ENCODE results near the gene C10orf105.

C10orf105 gene

GRCh38 chr10:71751515-71752224 is 32.1 kb upstream of the C10orf105 start:
- no peak for DNase-seq (ENCODE audit: low spot score)

- no peak for DNase-seq (ENCODE audit: low spot score)
Measured at GRCh38 chr10:71750986-71751385, 31.4 kb upstream of the C10orf105 start.

- DNase-seq (ENCODE audit: low spot score): no peak
Measured at GRCh38 chr10:71750124-71750841, 30.7 kb upstream of the C10orf105 start.

- no peak for DNase-seq (ENCODE audit: low spot score)
Measured at GRCh38 chr10:71749396-71749795, 29.8 kb upstream of the C10orf105 start.

- DNase-seq (ENCODE audit: low spot score): peak; percentile 83
Measured at GRCh38 chr10:71748671-71749191, 29.2 kb upstream of the C10orf105 start.

- DNase-seq (ENCODE audit: low spot score): peak; percentile 59
Measured at GRCh38 chr10:71747551-71748523, 28.3 kb upstream of the C10orf105 start.

- no peak for DNase-seq (ENCODE audit: low spot score)
Measured at GRCh38 chr10:71747039-71747531, 27.5 kb upstream of the C10orf105 start.

- no peak for DNase-seq (ENCODE audit: low spot score)
Measured at GRCh38 chr10:71746344-71747037, 26.9 kb upstream of the C10orf105 start.

GRCh38 chr10:71745664-71746250 is 26.2 kb upstream of the C10orf105 start:
- no peak for DNase-seq (ENCODE audit: low spot score)

- no peak for DNase-seq (ENCODE audit: low spot score)
Measured at GRCh38 chr10:71744897-71745663, 25.5 kb upstream of the C10orf105 start.

GRCh38 chr10:71743866-71744265 is 24.3 kb upstream of the C10orf105 start:
- no peak for DNase-seq (ENCODE audit: low spot score)

- no peak for DNase-seq (ENCODE audit: low spot score)
Measured at GRCh38 chr10:71743089-71743838, 23.7 kb upstream of the C10orf105 start.

GRCh38 chr10:71742301-71743088 is 22.9 kb upstream of the C10orf105 start:
- no peak for DNase-seq (ENCODE audit: low spot score)

GRCh38 chr10:71741671-71742070 is 22.1 kb upstream of the C10orf105 start:
- no peak for DNase-seq (ENCODE audit: low spot score)

- no peak for DNase-seq (ENCODE audit: low spot score)
Measured at GRCh38 chr10:71741029-71741428, 21.5 kb upstream of the C10orf105 start.

GRCh38 chr10:71740069-71740653 is 20.6 kb upstream of the C10orf105 start:
- no peak for DNase-seq (ENCODE audit: low spot score)

- no peak for DNase-seq (ENCODE audit: low spot score)
Measured at GRCh38 chr10:71739358-71739900, 19.9 kb upstream of the C10orf105 start.

- DNase-seq (ENCODE audit: low spot score): no peak
Measured at GRCh38 chr10:71737834-71738197, 18.2 kb upstream of the C10orf105 start.
